GM03348 (cell line): ENCODE results near the gene KRT4.

Experiments used
- DNase-seq: peaks from one replicate; pipeline ENCODE4 v3.0.0; 2012; ENCODE audit warnings: low spot score

Gene KRT4

DNA sequence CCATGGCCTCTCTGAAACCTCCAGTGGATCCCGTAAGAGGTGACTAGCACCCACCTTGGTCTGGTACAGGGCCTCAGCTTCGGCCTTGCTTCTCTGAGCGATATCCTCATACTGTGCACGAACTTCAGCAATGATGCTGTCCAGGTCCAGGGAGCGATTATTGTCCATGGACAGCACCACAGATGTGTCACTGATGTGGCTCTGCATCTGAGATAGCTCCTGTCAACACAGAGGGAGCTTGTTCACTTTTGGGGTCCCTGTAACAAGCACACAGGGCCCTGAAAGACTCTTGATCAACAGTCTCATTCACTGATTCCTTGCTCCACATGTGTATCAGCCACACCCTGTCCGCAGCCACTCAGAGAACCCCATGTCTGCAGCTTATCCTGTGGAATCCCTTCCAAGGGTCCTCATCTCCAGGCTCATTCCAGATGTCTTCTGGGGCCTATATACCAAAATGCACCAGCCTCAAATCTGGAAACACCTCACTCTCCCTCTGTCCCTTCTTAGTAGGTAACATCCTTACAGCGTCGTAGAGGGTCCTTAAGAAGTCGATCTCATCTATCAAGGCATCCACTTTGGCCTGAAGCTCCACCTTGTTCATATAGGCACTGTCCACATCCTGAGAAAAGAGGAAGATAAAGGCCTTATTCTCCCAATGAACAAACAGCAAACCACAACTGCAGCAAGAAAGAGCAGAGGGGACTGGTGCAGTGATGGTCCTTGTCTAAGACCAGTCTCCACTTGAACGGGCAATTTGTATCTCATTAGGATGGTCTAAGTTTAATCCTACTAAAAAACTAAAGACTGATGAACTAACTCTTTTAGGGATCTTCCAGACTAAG lies 21.5 kb downstream of the KRT4 start:
- no peak for DNase-seq

GRCh38 chr12:52791271-52792184 lies 22.4 kb downstream of the KRT4 start:
- no peak for DNase-seq

- no peak for DNase-seq
Observed at GRCh38 chr12:52790427-52791270, 23.3 kb downstream of the KRT4 start.

GRCh38 chr12:52789637-52790426 lies 24.1 kb downstream of the KRT4 start:
- DNase-seq, result no peak

DNA sequence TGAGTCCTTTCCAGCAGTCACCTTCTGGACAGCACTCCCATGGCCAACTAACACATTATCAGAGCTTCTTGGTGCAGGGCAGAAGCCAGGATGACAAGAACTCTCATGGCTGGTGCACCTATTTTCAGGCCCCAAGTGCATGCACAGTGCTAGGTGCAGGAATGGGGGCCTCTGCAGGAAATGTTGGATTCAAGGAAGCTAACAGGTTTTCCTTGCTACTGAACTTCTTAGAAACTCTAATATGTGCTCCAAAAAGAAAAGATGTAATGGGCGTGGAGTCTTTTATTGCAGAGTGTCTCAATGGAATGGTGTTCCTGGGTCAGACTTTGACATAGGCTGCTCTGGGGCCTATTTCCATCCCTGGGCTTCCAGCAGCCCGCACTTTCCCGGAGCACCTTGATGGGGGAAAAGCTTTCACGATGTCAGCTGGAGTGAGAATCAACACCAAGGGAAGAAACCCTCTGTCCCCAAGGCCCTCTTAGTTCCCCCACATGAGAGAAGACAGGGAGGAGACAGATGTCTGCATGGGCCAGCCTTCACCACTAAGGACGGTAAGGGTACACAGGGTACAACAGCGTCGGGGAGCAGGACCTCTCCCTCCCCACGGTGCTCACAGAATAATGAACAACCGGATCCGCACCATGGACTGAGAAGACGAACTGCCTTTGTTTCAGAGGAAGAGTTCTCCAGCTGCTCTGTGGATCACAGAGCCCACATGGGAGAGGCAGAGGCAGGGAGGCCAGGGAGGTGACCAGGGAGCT lies 24.9 kb downstream of the KRT4 start:
- no peak for DNase-seq

- no peak for DNase-seq
Observed at GRCh38 chr12:52788192-52788875, 25.6 kb downstream of the KRT4 start.

DNA sequence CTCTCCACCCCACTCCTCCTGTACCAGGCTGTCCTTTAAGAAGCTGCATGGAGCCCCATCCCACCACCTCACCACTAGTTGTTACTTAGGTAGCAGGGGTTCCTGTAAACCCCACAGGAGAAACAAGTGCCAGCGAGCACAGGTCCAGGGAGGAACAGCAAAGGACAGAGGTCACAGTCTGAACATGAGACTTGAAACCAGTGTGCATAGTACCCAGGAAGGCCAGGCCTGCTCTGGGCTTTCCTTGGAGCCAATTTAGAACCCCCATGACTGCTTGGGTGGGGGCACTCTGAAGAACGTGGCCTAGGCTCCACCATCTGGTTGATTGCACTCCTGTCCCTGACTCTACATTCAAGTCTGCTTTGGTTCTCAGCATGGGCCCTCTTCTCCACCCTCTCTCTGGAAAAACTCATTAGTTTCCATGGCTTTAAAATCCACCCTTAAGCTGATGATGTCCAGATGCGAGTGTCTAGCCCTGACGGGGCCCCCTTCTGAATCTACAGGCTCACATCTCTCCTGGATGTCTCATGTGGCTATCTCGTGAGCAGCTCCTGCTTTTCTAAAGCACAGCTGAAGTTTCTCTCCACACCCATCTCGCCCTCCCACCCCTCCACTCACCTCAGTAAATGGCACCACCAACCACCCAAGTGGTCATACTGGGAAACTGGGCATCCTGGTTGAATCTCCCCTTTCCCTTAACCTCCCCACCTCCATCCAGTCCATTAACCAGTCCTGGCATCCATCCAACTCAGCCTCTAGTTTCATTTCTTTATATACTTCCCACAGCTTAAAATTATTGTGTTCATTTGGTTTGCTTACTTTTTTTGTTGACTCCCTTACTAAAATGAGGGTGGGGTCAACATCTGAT lies 26.4 kb downstream of the KRT4 start:
- no peak for DNase-seq

DNA sequence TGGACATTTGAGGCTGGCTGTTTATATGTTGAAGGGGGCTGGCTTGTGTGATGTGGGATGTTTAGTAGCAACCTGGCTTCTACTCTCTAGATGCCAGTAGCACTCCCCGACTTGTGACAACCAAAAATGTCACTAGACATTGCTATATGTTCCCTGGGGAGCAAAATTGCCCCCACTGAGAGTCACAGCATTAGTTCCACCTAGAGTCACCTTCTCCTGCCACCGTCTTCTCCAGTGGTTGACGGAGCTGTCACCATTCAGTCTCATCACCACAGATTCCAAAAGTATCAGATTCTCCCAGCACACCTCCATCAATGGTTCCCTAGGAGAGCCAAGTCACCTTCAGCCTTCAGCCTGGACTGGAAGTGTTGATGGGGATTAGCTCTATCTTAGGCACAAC lies 29.0 kb downstream of the KRT4 start:
- DNase-seq, result no peak

DNA sequence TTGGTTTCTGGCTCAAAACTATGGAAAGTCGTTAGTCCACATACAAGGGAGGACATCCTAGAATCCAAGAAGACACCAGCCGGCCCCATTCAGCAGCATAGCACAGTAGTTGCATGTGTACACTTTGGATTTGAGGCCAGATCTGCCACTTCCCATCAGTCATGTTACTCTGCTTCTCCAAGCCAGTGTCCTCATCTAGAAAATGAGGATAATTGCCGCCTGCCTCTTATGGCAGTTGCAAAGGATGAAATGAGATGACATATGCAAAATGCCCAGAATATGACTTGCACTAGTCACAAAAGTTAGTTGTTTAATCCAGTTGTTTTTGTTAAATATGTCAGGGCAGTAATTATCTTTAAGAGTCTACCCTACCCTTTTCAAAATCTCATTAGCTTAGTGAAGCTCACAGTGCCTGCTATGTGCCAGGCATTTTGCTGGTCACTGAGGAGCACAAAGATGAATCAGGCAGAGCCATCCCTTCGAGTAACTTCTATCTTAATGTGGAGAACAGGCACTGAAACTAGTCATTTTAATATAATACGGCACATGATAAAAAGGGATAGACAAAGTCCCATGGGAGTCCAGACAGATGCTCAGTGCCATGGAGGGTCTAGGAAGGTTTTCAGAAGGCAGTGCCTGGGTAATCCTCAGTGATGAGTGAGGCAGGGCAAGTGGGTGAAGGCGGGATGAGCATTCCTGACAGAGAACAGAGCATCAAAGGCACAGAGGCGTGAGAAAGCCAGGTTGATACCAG lies 30.2 kb downstream of the KRT4 start:
- DNase-seq, result no peak

DNA sequence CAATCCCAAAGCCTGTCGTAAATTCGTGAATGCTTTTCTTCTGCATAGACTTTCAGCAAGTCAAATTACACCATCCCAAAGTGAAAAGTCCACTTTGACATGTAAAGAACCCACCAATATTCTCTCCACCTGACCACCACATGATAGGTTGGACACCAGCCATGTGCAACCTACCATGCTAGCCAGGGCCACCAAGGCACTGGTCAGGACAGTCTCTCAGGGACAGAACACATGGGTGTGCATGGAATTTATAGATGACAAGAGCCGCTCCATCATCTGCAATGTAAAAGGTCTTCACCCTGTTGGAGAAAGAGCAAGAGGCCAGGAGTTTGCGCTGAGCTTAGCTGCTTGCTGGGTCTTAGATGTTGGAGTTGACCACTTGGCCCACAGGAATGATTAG lies 31.4 kb downstream of the KRT4 start:
- no peak for DNase-seq

- DNase-seq, result no peak
Observed at GRCh38 chr12:52781399-52782082, 32.4 kb downstream of the KRT4 start.

DNA sequence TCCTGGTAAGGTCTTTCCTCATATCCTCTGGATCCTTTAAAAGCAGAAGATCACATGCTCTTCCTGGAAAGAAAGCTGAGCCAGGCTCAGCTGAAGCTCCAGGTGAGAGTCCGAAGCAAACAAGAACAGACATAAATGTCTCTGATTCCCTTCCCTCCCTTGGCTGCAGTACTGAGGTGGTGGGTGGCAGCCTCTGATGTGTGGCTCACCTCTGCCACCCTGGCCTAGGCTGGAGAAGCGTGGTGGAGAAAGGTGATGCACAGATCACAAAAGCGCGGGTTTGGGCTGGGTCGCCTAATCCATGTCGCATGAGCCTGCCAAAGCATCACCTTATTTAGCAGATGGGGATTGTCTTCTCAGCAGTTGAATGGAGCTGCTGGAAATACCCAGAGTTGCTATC lies 34.0 kb downstream of the KRT4 start:
- DNase-seq, result no peak

- no peak for DNase-seq
Observed at GRCh38 chr12:52778833-52779232, 35.1 kb downstream of the KRT4 start.

DNA sequence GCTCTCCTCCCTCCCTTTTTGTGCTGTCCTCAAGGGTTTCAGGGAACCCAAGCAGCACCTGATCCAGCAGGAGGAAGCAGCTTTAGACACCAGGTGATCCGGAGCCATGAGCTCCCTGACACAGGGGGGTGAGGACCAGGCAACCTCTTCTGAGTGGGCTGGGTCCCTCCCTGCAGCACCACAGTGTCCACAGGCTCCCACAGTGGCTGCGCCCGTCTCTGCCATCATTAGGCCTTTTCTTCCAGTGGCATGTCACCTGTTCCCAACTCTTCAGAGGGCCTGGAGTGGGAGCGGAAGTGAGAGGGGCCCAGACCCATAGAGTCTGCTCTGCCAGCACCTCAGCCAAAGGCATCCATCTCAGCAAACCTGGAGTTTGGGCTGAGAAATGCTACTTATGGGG lies 36.4 kb downstream of the KRT4 start:
- DNase-seq, result no peak

- no peak for DNase-seq
Observed at GRCh38 chr12:52776913-52777395, 37.0 kb downstream of the KRT4 start, which contains the start of gene KRT76. TSS of gene KRT76 (minus strand) at chr12:52777345. CDS start at chr12:52777291, 54 bp downstream.

GRCh38 chr12:52776435-52776834 lies 37.5 kb downstream of the KRT4 start:
- DNase-seq, result no peak

GRCh38 chr12:52774629-52775250 lies 39.2 kb downstream of the KRT4 start:
- DNase-seq, result no peak
